IPS-18c (cell line): Measurements from ENCODE around the gene GPR89A.
"Not testable (repeated sequence)": the region's sequence is repeated elsewhere in the genome, so short reads cannot be mapped to it uniquely, and the experiment has no call there.

ENCODE experiments used
- H3K4me3 ChIP-seq: 2 replicates; pipeline ENCODE4 v1.7.0; 2013; ENCODE audit warnings: low read depth, mild to moderate bottlenecking, low read length, moderate library complexity; ENCODE audit not compliant: insufficient read depth
- H3K9me3 ChIP-seq: one replicate; pipeline ENCODE4 v1.6.1; 2013; ENCODE audit warnings: mild to moderate bottlenecking, low read length, moderate library complexity; ENCODE audit not compliant: control insufficient read depth, insufficient read depth

The GPR89A gene

DNA sequence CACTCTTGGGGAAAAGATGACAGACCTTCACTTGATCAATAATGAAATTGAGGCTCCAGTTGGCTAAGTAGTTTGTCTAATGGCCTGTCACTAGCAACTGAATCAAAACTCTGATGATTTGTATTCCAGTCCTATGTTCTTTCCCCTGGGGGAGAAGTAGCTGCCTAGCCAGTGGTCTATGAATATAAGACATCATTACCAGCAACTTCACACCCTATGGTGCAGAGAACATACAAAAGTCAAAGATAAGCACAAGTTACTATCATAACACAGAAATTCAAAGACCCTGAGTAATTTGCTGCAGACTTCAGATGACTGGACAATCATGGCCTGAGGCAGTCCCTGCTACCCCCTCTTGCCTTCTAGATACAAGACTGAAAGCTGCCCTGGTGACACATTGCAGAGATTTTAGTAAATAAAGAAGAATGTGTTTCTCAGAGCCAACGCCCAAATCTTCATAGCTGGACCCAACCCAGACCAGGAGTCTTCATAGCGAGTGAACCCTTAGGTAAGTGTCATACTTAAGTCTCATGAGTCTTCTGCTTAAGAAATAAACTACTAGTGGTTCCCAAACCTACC lies 98.4 kb downstream of the GPR89A start:
- Histone ChIP-seq H3K4me3 (no peak overlapping the region), H3K9me3 (no peaks in the 10 kb centered on the region)

GRCh38 chr1:145707183-145707867 lies 99.5 kb downstream of the GPR89A start, which contains the start of gene PDZK1:
TSS of gene PDZK1 (minus strand) at chr1:145707368. CDS start at chr1:145688021, 19,347 bp downstream.
- H3K4me3 ChIP-seq, result no peak within 1 kb of the TSS
- H3K9me3 ChIP-seq, result no peaks in the 10 kb centered on the region

DNA sequence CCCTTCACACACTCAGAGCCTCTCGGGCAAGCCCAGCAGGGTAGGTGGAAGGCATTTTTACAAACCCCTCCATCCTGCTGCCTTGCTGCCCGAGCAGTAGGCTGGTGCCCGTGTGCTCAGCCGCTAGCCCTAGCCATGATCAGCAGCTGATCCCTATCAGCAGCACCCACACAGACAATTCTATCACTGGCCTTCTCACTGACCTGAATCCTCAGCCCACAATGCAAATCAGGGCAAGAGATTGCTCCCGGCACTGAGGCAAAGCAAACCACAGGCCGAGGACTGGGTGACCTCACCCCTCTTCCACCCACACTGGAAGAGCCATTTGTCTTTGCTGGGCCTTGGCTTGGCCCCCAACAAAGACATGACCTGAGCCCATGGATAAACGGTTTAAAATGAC lies 100.3 kb downstream of the GPR89A start:
- Histone ChIP-seq H3K4me3 (no peak overlapping the region), H3K9me3 (no peaks in the 10 kb centered on the region)

- no peak overlapping the region for H3K4me3 ChIP-seq
- no peaks in the 10 kb centered on the region for H3K9me3 ChIP-seq
Observed at GRCh38 chr1:145710291-145711027, 102.7 kb downstream of the GPR89A start.

GRCh38 chr1:145711213-145711651 lies 103.4 kb downstream of the GPR89A start:
- no peak overlapping the region for H3K4me3 ChIP-seq
- no peaks in the 10 kb centered on the region for H3K9me3 ChIP-seq

DNA sequence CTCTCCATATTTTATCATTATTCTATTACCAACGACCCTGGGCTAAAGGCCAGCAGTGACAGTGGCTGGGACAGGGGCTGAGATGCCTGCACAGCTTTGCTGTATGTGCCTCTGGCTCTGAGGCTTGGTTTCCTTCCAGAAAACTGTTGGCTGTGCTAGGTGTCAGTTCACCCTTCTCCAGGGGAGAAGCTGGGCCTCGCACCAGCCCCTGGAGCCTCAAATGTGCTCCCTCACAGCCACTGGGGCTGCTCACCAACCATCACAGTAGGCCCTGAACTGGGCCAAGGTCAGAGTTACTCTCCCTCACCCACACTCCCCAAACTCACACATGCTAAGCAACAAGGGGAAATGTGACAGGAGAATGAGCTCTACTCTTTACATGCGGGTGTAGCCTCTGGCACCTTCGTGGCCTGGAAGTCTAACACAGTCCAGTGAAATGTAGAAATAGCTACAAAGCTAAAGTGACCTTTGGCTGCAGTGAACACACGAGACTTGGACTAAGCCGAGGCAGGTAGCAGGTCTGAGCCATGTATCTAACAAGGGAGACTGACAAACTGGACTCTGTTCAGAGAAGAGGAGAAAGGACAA lies 106.8 kb downstream of the GPR89A start:
- H3K4me3 ChIP-seq, result no peak overlapping the region
- no peaks in the 10 kb centered on the region for H3K9me3 ChIP-seq

DNA sequence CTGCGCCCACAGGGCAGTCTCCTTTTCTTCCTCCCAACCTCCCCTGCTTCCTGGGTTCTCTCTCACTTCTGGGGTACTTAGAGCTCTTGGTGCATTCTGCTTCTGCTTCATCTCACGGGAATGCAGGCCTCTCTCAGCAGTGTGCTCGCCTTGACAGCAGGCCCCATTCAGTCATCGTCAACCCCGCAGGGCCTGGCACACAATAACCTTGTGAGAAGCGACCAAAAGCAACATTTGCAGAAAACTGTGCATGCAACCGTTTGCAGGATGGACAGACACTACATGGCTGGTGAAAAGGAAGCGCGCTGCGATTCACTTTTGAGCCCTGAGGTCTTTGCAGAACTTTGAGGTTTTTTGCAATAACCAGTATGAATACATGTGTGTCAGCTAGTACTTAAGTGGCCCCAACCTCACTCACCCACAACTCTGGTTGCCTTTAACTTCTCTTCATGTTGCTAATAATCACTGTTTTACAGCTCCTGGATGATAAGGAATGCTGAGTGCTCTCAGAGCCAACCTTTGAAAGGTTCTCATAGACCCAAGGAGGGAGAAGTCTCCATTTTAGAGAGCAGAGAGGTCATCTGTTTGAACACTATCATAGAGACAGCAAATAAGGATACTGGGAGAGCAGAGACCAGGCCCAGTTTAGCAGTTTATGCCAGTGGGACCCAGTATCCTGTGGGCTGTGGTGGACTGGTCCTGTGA lies 109.0 kb downstream of the GPR89A start:
- H3K9me3 ChIP-seq, result no peaks in the 10 kb centered on the region
- H3K4me3 ChIP-seq, result no peak overlapping the region

DNA sequence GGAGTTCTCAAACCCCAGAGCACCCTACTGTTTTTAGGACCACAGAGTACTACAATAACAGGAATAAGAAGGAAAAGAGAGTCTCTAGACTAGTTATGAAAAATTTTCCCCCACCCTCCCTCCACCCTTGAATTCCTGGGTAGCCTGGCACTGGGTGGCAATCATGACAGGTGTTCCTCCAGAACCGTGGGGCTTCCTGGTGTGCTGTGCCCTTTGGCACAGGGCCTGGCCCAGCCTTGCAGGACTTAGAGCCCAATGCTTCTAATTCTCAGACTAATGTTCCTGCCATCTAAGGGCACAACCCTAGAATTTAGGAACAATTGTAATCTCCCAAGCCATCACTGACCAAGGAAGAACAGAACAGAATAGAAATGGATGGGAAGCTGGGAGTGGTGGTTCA lies 110.0 kb downstream of the GPR89A start:
- Histone ChIP-seq H3K9me3 (no peaks in the 10 kb centered on the region), H3K4me3 (no peak overlapping the region)

DNA sequence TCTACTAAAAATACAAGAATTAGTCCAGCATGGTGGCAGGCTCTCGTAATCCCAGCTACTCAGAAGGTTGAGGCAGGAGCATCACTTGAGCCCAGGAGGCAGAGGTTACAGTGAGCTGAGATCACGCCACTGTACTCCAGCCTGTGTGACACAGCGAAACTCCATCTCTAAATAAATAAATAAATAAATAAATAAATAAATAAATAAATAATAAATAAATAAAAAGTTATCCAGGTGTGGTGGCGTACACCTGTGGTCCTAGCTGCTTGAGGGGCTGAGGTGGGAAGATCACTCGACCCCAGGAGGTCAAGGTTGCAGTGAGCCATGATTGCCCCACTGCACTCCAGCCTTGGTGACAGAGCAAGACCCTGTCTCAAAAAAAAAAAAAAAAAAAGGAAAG lies 110.7 kb downstream of the GPR89A start:
- not testable (repeated sequence) for H3K9me3 ChIP-seq, H3K4me3 ChIP-seq

- Histone ChIP-seq H3K4me3 (no peak within 1 kb of the TSS), H3K9me3 (no peaks in the 10 kb centered on the region)
Observed at GRCh38 chr1:145719230-145720079, 111.7 kb downstream of the GPR89A start, which contains the start of gene CD160. TSS of gene CD160 (plus strand) at chr1:145719499. CDS start at chr1:145728328, 8,829 bp downstream.
